HG02642 (cell line): ENCODE data around the gene DDX39B.
"Not testable (repeated sequence)": the region's sequence is repeated elsewhere in the genome, so short reads cannot be mapped to it uniquely, and the experiment has no call there.

ENCODE experiments used
- ATAC-seq: cut with Tn5 transposase; IDR thresholded peaks from one replicate; pipeline ENCODE4 v1.9.1; 2021; ENCODE audit warnings: mild to moderate bottlenecking; ENCODE audit not compliant: unreplicated experiment, poor library complexity

Gene DDX39B

GRCh38 chr6:31551371-31551770 lies 9.6 kb upstream of the DDX39B start:
- ATAC-seq = not testable (repeated sequence)

DNA sequence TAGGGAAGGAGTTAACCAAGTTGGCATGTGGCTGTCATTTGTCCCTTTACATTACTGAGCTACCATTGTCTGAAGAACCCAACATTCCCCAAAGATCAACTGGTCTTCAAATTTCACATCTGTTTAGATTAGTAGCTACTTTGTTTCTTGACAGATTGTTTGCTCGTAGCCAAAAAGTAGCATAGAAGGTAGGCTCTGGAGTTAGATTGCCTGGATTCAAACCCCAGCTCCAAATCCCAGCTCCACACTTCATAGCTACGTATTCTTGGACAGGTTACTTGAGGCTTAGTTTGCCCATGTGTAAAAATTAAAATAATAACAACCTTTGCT lies 6.7 kb upstream of the DDX39B start:
- ATAC-seq = no peak

DNA sequence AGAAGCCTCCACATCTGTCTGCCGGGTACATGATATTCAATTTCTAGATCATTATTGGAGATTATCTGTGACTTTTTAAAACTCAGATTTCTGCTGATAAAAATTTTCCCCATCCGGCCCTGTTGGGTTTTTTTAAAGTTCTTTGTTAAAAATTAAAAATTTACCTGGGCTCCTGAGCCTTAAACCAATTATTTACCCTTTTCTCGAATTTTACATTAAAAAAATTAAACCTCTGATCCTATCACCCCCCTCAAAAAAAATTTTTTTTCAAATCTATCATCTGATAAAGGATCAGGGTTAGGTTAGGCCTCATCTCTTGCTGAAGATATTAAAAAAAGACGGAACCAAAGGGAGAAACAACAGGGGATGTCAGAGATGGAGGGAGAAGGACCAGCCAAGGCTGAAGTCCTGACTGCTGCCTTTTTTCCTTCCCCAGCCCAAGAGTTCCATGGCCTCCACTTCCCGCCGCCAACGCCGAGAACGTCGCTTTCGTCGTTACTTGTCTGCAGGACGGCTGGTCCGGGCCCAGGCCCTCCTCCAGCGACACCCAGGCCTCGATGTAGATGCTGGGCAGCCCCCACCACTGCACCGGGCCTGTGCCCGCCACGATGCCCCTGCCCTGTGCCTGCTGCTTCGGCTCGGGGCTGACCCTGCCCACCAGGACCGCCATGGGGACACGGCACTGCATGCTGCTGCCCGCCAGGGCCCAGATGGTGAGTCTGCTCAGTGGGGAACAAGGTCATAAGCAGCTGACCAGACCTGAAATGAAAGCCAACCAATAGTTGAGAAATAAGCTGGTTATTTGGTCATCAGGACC lies 6.1 kb upstream of the DDX39B start:
- ATAC-seq = no peak

- ATAC-seq = peak; percentile 75
These were observed 5.3 kb upstream of the DDX39B start, which contains the start of gene NFKBIL1 for GRCh38 chr6:31546958-31547726. Gene NFKBIL1, plus strand, starts transcription at chr6:31547608. Its CDS starts 87 bp downstream, at chr6:31547695.

DNA sequence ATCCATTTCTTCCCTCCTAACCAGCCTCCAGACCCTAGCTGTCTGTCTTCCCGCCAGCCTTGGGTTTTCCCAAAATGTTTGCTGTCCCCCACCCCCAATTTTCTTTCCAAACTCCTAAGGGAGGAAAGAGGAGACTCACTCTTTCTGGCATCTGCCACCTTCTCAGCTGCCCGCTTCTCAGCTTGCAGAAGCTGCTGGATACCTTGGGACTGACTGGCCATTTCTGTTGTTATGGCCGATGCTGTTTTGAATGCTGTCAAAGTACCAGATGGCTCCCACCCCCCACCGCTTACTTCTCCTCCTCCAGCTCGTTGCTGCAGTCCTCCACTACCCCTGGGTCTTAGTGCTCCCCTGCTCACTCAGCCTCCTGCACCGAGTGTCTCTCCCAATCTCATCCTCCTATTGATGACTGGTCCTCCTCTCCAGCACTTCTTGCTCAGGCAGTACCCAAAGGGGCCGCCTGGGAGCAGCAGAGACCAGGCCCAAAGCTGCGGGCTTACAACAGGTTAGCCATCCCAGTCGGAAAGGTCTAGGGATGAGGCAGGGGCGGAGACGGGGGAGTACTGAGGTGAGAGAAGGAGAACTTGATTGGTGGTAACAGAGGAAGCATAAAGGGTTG lies 4.6 kb upstream of the DDX39B start, which contains the start of gene ATP6V1G2:
Gene ATP6V1G2 (minus strand): TSS at position 270 of the 619 bp plus-strand sequence. CDS start 49 bp downstream, at position 221.
- peak; percentile 50 for ATAC-seq

DNA sequence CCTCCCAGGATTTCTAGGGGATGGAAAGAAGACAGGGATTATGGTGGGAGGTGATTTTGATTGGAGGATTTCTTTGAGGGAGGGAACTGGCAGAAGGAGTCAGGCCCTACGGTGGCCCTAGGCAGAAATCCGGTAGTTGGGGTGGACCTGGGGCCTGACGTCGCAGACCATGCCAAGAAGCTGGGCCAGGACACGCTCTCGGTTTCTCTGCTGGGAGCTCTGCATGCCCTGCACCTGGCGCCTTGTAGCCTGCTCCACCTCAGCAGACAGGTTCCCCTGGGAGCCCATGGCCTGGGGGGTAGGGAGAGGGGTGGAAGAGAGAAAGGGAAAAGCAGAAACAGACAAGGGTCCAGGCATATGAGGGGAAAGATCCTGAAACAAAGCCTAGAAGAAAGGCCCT lies 3.5 kb upstream of the DDX39B start:
- ATAC-seq = no peak

- no peak for ATAC-seq
These were observed 2.9 kb upstream of the DDX39B start for GRCh38 chr6:31544676-31545075.

DNA sequence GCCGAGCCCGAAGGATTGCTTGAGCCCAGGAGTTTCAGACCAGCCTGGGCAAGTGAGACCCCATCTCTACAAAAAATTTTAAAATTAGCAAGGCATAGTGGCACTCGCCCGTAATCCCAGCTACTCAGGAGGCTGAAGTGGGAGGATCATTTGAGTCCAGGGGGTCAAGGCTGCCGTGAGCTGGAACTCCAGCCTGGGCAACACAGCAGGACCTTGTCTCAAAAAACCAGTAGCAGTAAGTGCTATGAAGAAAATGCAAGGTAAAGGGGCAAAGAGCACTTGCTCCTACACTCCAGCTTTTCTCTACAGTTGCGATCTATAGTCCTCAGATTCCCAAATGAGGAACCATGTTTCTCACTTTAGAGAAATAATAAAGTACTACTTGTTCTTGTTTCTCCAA lies 1.8 kb upstream of the DDX39B start:
- no peak for ATAC-seq

- ATAC-seq = no peak
These were observed 645 bp downstream of the DDX39B start for GRCh38 chr6:31541059-31541657.

GRCh38 chr6:31540640-31541039 lies 1.2 kb downstream of the DDX39B start:
- no peak for ATAC-seq

DNA sequence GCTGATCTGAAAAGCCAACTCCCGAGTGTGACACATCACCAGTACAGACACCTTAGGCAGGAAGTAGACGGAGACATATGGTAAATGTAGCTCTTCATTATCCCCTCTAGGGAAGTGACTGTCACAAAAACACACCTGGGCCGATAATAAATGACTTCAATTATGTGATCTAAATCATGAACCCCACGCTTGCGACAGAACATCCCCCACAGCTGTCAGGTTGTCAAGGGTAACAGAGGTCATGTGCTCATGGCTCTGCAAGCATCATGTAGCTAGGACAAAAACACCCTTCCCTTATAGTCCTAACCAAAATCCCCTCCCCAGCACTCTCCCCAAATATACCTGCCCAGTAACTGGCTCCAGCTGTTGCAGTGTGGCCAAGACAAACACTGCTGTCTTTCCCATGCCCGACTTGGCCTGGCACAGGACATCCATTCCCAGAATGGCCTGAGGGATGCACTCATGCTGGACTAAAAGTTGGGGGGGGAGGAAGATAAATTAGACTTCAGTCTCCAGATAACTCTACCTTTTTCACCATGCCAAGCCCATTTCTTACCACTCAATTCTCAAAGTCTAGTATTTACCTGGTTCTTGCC lies 2.9 kb downstream of the DDX39B start:
- ATAC-seq = no peak

- ATAC-seq = no peak
These were observed 6.1 kb downstream of the DDX39B start for GRCh38 chr6:31535538-31536324.

- ATAC-seq = no peak
These were observed 7.2 kb downstream of the DDX39B start for GRCh38 chr6:31534521-31535040.

DNA sequence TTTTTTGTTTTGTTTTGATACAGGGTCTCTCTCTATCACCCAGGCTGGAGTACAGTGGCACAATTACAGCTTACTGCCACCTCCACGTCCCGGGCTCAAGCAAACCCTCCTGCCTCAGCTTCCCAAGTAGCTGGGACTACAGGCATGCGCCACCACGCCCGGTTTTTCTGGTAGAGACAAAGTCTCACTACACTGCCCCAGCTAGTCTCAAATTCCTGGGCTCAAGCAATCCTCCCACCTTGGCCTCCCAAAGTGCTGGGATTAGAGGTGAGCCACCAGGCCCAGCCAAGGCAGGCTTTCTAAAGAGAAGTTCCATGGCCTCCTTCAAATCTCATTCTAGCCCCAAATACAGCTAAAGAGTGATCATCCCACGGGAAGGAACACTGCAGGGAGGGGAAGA lies 7.8 kb downstream of the DDX39B start:
- ATAC-seq = no peak

GRCh38 chr6:31533455-31533841 lies 8.4 kb downstream of the DDX39B start:
- no peak for ATAC-seq

- ATAC-seq = no peak
These were observed 9.0 kb downstream of the DDX39B start for GRCh38 chr6:31532644-31533454.

DNA sequence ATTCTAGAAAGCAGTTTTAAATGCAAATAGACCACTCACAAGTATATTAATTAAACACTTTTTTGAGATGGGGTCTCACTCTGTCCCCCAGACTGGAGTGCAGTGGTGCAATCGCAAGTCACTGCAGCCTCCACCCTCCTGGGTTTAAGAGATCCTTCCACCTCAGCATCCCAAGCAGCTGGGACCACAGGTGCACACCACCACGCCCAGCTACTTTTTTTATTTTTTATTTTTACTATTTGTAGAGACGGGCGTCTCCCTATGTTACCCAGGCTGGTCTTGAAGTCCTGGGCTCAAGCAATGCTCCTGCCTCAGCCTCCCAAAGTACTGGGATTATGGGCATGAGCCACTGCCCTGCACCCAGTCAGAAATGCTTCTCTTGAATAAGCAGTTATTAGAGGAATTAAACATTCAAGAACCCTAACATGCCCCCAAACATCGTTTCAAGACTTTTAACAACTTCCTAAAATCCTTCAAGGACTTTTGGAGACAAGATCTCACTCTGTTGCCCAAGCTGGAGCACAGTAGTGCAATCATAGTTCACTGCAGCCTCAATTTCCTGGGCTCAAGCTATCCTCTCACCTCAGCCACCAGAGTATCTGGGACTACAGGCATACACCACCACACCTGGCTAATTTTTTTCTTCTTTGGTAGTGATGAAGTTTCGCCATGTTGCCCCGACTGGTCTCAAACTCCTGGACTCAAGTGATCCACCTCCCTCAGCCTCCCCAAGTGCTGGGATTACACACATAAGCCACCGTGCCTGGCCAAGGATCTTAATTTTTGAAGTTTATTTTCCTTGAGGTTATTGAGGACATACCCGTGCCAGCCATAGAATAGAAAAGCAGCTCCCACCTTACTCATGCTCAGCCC lies 9.8 kb downstream of the DDX39B start:
- ATAC-seq = no peak

DNA sequence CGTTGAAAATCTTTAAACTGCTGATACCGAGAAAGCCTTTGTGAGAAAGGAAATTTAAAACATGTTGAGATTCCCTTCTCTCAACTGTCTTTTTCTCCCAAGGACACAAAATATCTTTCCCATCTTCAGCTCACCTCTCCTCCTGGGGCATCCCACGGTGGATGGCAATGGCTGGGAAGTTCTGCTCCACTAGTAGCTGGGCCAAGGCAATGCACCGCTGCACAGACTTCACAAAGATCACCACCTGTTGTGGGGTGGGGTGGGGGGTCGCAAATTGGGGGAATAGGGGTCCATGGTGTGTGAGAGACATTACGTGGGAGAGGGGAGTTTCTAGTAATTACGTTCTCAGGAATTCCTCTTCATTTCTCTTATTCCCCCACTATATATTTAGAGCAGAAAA lies 10.6 kb downstream of the DDX39B start:
- ATAC-seq = no peak
